ENCODE results near the gene SEPSECS.

GRCh38 chr4:25103418-25103817 is 56.8 kb downstream of the SEPSECS start:
- no peak for TF ChIP-seq CTCF (IDR thresholded peaks at IDR 0.05)
- no peak for TF ChIP-seq POLR2A (IDR thresholded peaks at IDR 0.05)
